Testis (tissue), 2 donors: ENCODE results near the gene SNRPN.

Source experiments
- CTCF ChIP-seq, 3 experiments: fragments of 450-650 bp in 2 of 3; fragments of 200-600 bp in 1 of 3; sonication (generic) in 1 of 3; IDR thresholded peaks; one replicate each; pipeline ENCODE4 v1.5.1; 2016 to 2019; ENCODE audit warnings: antibody characterized with exemption in 3 of 3, mild to moderate bottlenecking in 2 of 3, moderate library complexity in 1 of 3
- POLR2A ChIP-seq: fragments of 450-650 bp; IDR thresholded peaks from one replicate; pipeline ENCODE4 v1.6.1; 2017; ENCODE audit warnings: antibody characterized with exemption, mild to moderate bottlenecking, moderate library complexity

GRCh38 chr15:24971772-24972171, 17.0 kb downstream of the SNRPN start:
- TF ChIP-seq POLR2A = no peak
- TF ChIP-seq CTCF (IDR thresholded peaks at IDR 0.05) = no peak
